Measurements from ENCODE around the gene HEPHL1. TPM values are rescaled to one million over a fixed set of nuclear protein-coding genes. Genes with fewer than 3 reads are reported as not detected.

Gene HEPHL1
- total and polyA plus RNA-seq, 7 donors = 0.01 TPM; not detected in 6

DNA sequence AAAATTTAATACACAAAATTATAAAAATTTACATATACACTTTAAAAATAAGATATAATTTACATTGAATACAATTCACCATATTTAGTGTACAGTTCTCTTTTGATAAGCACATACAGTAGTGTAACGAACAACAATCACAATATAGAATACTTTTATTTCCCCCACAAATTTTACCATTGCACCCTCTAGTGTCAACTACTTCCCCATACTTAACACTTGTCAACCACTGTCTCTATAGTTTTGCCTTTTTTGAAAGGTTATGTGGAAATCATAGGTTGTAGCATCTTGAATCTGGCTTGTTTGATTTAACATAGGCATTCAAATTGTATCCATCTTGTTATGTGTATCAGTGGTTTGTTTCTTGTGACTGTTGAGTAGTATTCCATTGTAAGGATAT lies 86.2 kb downstream of the HEPHL1 start:
- intact Hi-C loops (cut with DNase I) = no loop called here
- DNase-seq (no peak), ATAC-seq (no peak)
- Histone ChIP-seq H3K4me1 (no peaks in the 10 kb centered on the region), H3K27me3 (ENCODE audit: insufficient read depth in 3 of 3, low read length in 2 of 3) (no peaks in the 10 kb centered on the region), H3K4me3 (no peak overlapping the region), H3K36me3 (ENCODE audit: insufficient read depth in 1 of 2, low read depth in 1 of 2) (no peaks in the 10 kb centered on the region), H3K27ac (no peak overlapping the region), H3K9me3 (no peaks in the 10 kb centered on the region)
- WGBS, 3 donors = 81 to 98% (median 87%) methylated on average over 1 of the region's 1 CpG
- TF ChIP-seq, protein P1, sequence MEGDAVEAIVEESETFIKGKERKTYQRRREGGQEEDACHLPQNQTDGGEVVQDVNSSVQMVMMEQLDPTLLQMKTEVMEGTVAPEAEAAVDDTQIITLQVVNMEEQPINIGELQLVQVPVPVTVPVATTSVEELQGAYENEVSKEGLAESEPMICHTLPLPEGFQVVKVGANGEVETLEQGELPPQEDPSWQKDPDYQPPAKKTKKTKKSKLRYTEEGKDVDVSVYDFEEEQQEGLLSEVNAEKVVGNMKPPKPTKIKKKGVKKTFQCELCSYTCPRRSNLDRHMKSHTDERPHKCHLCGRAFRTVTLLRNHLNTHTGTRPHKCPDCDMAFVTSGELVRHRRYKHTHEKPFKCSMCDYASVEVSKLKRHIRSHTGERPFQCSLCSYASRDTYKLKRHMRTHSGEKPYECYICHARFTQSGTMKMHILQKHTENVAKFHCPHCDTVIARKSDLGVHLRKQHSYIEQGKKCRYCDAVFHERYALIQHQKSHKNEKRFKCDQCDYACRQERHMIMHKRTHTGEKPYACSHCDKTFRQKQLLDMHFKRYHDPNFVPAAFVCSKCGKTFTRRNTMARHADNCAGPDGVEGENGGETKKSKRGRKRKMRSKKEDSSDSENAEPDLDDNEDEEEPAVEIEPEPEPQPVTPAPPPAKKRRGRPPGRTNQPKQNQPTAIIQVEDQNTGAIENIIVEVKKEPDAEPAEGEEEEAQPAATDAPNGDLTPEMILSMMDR (IDR thresholded peaks at IDR 0.05) = no peak

DNA sequence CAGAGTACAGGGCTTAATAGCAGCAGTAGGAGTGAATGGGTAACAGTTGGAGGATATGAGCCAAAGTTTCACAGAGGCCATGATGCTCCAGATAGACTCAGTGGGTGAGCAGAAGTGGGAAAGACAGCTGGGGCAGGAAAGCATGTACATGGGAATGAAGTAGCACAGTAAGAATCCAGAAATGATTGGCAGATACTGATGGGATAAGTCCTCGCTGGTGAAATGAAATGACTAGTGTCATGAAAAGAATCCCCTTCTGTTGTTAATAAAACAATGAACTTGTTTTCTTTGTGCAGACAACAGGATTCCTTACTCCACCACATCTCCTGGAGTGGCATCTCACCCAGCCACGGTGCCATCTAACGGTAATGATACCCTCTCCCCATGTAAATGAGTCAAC lies 90.1 kb downstream of the HEPHL1 start:
- Histone ChIP-seq H3K36me3 (ENCODE audit: insufficient read depth in 1 of 2, low read depth in 1 of 2) (no peaks in the 10 kb centered on the region), H3K4me3 (no peak overlapping the region), H3K27ac (no peak overlapping the region), H3K27me3 (ENCODE audit: insufficient read depth in 3 of 3, low read length in 2 of 3) (no peaks in the 10 kb centered on the region), H3K4me1 (no peaks in the 10 kb centered on the region), H3K9me3 (no peaks in the 10 kb centered on the region)
- ATAC-seq (no peak), DNase-seq (no peak)
- TF ChIP-seq, protein P1 (IDR thresholded peaks at IDR 0.05) = no peak
- intact Hi-C loops (cut with DNase I) = no loop called here
- 39 to 70% (median 46%) methylated on average over 3 of the region's 3 CpGs for WGBS, 3 donors

DNA sequence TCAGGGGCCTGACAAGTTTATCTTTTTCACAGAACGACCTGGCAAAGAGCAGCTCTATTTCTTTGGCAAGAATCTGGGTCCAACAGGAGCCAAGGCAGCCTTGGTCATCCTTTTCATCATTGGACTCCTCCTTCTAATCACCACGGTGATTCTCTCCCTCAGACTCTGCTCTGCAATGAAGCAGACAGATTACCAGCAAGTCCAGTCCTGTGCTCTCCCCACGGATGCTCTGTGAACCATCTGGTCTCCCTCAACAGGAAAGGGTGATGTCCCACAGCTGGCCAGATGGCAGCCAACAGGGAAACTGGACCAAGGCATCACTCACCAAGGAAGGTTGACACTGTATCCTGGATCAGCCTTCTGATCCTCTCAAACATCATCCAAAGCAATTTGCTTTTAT lies 90.5 kb downstream of the HEPHL1 start:
- TF ChIP-seq, protein P1 (IDR thresholded peaks at IDR 0.05) = no peak
- WGBS, 3 donors = 22 to 42% (median 32%) methylated on average over 3 of the region's 3 CpGs
- Histone ChIP-seq H3K9me3 (no peaks in the 10 kb centered on the region), H3K4me3 (no peak overlapping the region), H3K36me3 (ENCODE audit: insufficient read depth in 1 of 2, low read depth in 1 of 2) (no peaks in the 10 kb centered on the region), H3K27ac (no peak overlapping the region), H3K27me3 (ENCODE audit: insufficient read depth in 3 of 3, low read length in 2 of 3) (no peaks in the 10 kb centered on the region), H3K4me1 (no peaks in the 10 kb centered on the region)
- DNase-seq = no peak
- ATAC-seq = no peak
- intact Hi-C loops (cut with DNase I) = no loop called here

DNA sequence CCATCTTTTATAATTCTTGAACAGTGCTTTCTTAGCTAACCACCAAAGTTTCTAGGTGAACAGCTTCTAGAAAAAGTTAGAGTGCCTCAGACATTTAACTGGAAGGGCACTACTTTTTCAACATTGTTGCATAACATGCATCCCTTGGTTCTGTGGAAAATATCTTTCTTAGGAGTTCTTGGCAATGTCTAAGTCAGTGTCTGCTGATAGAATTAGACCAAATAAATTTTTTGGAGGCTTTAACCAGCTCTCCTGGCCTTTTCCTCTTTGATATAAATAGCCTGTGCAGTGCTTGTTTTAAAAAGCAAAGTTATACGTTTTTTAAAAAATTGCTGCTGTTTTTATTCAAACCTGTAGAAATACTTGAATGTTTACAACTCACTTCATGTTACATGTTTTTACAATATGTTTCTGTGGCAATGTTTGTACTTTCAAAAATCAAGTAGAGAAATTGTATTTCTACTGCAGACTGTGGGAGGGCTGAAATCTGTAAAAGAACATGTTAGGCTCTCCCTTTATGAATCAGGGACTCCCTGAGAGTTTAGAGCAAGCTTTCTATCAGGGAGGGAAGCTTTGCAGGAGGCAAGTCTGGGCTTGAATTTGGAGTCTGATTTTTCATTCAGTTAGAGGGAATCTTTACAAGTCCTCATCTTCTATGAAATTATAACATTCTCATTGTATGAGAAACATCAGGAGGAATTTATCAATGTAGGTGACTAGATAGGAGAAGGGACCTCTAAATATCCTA lies 91.2 kb downstream of the HEPHL1 start:
- DNase-seq = no peak
- Histone ChIP-seq H3K4me3 (no peak overlapping the region), H3K27ac (no peak overlapping the region), H3K4me1 (no peaks in the 10 kb centered on the region), H3K27me3 (ENCODE audit: insufficient read depth in 3 of 3, low read length in 2 of 3) (no peaks in the 10 kb centered on the region), H3K36me3 (ENCODE audit: insufficient read depth in 1 of 2, low read depth in 1 of 2) (no peaks in the 10 kb centered on the region), H3K9me3 (no peaks in the 10 kb centered on the region)
- 34 to 55% (median 46%) methylated on average over 1 of the region's 1 CpG for WGBS, 3 donors
- intact Hi-C loops (cut with DNase I) = no loop called here
- no peak for ATAC-seq
- TF ChIP-seq, protein P1 (IDR thresholded peaks at IDR 0.05) = no peak

DNA sequence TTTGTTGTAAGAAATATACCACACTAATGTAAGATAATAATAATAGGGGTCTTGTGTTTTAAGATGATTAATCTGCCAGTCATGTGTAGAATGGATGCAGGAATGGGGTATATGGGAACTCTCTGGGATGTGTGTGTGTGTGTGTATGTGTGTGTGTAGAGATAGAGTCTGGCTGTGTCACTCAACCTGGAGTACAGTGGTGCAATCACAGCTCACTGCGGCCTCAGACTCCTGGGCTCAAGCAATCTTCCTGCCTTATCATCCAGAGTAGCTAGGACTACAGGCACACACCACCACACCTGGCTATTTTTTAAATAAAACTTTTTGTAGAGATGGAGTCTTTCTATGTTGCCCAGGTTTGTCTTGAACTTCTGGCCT lies 96.0 kb downstream of the HEPHL1 start:
- DNase-seq (no peak), ATAC-seq (no peak)
- Histone ChIP-seq H3K4me1 (no peaks in the 10 kb centered on the region), H3K36me3 (ENCODE audit: insufficient read depth in 1 of 2, low read depth in 1 of 2) (no peaks in the 10 kb centered on the region), H3K4me3 (no peak overlapping the region), H3K27ac (no peak overlapping the region), H3K9me3 (no peaks in the 10 kb centered on the region), H3K27me3 (ENCODE audit: insufficient read depth in 3 of 3, low read length in 2 of 3) (no peaks in the 10 kb centered on the region)
- TF ChIP-seq, protein P1 (IDR thresholded peaks at IDR 0.05) = no peak
- intact Hi-C loops (cut with DNase I) = no loop called here
- 93 to 100% (median 95%) methylated on average over 1 of the region's 1 CpG for WGBS, 3 donors
